ENCODE data around the gene SYNM. TPM values are rescaled to one million over a fixed set of nuclear protein-coding genes. Genes with fewer than 3 reads are reported as not detected.

The SYNM gene
- total RNA-seq, 1 donor from 2014 or later, result 0.02 TPM

DNA sequence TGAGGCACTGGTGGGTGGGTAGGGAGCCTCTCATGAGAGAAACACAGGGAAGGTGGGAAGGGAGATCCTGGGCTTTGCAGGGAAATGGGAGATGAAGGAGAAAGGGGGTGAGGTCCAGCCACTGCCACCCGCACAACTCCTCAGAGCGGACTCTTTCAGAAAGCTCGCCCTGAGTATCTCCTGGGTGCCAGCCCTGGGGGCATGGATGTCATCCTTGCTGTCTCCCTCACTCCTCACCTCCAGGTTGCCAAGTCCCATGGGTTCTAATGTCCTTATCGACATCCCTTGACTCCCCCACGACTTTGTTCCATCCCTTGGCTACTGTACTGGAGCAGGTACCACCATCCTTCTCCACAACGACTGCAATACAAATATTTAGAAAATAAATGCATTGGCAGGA lies 40.9 kb downstream of the SYNM start:
- DNase-seq, result no peak
- Mint-ChIP-seq H3K27ac (no peak overlapping the region), H3K27me3 (no peaks in the 10 kb centered on the region), H3K36me3 (ENCODE audit: low read depth) (no peaks in the 10 kb centered on the region), H3K4me1 (no peaks in the 10 kb centered on the region), H3K4me3 (no peak overlapping the region), H3K9me3 (no peaks in the 10 kb centered on the region)
- CTCF ChIA-PET, result no interaction called here
- TF ChIP-seq, protein P1, sequence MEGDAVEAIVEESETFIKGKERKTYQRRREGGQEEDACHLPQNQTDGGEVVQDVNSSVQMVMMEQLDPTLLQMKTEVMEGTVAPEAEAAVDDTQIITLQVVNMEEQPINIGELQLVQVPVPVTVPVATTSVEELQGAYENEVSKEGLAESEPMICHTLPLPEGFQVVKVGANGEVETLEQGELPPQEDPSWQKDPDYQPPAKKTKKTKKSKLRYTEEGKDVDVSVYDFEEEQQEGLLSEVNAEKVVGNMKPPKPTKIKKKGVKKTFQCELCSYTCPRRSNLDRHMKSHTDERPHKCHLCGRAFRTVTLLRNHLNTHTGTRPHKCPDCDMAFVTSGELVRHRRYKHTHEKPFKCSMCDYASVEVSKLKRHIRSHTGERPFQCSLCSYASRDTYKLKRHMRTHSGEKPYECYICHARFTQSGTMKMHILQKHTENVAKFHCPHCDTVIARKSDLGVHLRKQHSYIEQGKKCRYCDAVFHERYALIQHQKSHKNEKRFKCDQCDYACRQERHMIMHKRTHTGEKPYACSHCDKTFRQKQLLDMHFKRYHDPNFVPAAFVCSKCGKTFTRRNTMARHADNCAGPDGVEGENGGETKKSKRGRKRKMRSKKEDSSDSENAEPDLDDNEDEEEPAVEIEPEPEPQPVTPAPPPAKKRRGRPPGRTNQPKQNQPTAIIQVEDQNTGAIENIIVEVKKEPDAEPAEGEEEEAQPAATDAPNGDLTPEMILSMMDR (IDR thresholded peaks at IDR 0.05), result no peak
- POLR2A ChIA-PET, result no interaction called here
- intact Hi-C loops (cut with micrococcal nuclease), result no loop called here
- ATAC-seq (ENCODE audit: low read depth), result no peak

DNA sequence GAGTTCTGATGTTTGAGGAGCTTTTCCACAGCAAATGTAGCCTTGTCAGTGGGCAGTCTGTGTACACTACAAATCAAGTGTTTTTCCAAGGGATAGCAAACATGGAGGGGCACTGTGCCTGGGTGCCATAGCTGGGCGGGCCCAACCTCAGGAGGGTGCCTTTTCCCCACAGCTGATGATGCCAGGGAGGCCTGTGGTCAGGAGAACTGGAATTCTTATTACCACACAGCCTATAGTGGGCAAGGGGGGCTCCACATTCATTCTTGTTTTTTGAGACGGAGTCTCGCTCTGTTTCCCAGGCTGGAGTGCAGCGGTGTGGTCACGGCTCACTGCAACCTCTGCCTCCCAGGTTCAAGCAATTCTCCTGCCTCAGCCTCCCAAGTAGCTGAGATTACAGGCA lies 41.8 kb downstream of the SYNM start:
- no peaks in the 10 kb centered on the region for H3K36me3 Mint-ChIP-seq (ENCODE audit: low read depth)
- intact Hi-C loops (cut with micrococcal nuclease), result no loop called here
- H3K4me3 Mint-ChIP-seq, result no peak overlapping the region
- TF ChIP-seq, protein P1 (IDR thresholded peaks at IDR 0.05), result no peak
- ATAC-seq (ENCODE audit: low read depth), result no peak
- DNase-seq, result no peak
- CTCF ChIA-PET, result no interaction called here
- H3K9me3 Mint-ChIP-seq, result no peaks in the 10 kb centered on the region
- no peaks in the 10 kb centered on the region for H3K27me3 Mint-ChIP-seq
- POLR2A ChIA-PET, result no interaction called here
- no peaks in the 10 kb centered on the region for H3K4me1 Mint-ChIP-seq
- no peak overlapping the region for H3K27ac Mint-ChIP-seq

DNA sequence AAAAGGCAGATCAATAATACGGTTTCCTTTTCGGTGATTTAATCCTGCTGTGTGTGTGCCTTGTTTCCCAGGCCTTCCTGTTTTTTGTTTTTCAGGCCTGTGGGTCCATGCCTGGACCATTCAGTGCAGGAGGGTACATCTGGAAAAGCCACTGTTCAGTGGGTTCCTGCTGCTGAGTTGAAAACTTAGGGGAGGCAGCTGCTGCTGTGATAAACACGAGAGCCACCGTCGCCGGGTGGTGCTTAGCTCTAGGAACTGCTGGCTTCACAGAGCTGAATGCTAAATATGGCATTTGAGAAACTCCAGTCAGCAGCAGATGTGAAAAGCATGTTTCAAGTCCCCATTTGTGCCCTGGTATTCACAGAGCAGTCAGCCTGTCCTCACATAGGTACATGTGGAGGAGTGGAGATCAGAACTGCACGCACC lies 44.0 kb downstream of the SYNM start:
- H3K36me3 Mint-ChIP-seq (ENCODE audit: low read depth), result no peaks in the 10 kb centered on the region
- no peaks in the 10 kb centered on the region for H3K4me1 Mint-ChIP-seq
- no peaks in the 10 kb centered on the region for H3K9me3 Mint-ChIP-seq
- H3K4me3 Mint-ChIP-seq, result no peak overlapping the region
- intact Hi-C loops (cut with micrococcal nuclease), result no loop called here
- no peak overlapping the region for H3K27ac Mint-ChIP-seq
- ChIA-PET CTCF (no interaction called here), POLR2A (no interaction called here)
- TF ChIP-seq, protein P1 (IDR thresholded peaks at IDR 0.05), result no peak
- DNase-seq, result no peak
- no peak for ATAC-seq (ENCODE audit: low read depth)
- H3K27me3 Mint-ChIP-seq, result no peaks in the 10 kb centered on the region

DNA sequence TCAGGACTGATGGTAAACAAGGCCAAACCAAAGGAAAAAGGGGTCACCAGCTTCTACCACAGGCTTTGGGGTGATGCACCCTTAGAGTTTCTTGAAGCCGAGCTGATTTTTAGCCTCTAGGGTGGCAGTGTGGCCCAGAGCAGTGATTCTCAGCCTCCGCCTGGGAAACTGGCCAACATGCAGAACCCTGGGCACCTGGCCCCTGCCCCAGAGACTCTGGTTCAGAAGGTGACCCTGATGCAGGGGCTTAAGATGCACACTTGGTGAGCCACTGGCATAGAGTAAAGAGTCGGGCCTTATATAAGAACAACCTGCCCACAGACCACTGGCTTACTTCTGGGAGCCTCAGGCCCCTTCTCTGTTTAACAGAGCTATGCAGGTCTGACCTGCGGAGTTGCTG lies 44.5 kb downstream of the SYNM start:
- Mint-ChIP-seq H3K4me1 (no peaks in the 10 kb centered on the region), H3K9me3 (no peaks in the 10 kb centered on the region), H3K4me3 (no peak overlapping the region), H3K27ac (no peak overlapping the region), H3K36me3 (ENCODE audit: low read depth) (no peaks in the 10 kb centered on the region), H3K27me3 (no peaks in the 10 kb centered on the region)
- intact Hi-C loops (cut with micrococcal nuclease), result no loop called here
- DNase-seq, result no peak
- TF ChIP-seq, protein P1 (IDR thresholded peaks at IDR 0.05), result no peak
- ChIA-PET POLR2A (no interaction called here), CTCF (no interaction called here)
- no peak for ATAC-seq (ENCODE audit: low read depth)

DNA sequence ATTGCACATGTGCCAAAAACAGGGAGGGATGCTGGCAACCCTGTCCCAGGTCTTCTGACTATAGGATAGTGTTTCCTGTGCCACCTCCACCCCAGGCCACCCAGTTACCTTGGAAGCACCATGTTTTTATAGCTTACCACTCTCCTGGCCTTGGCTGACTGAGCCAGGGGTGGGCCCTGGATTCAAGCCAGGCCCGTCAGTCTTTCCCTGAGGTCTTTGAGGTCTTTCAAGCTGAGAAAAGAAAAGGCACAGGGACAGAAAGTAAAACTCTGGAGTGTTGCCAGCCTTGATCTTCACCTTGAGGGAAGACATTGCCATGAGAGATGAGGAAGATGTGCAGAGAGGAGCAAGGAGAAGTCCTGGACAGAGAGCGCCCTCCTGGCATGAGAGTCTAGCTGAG lies 46.3 kb downstream of the SYNM start:
- Mint-ChIP-seq H3K27ac (no peak overlapping the region), H3K4me3 (no peak overlapping the region), H3K4me1 (no peaks in the 10 kb centered on the region), H3K9me3 (no peaks in the 10 kb centered on the region), H3K36me3 (ENCODE audit: low read depth) (no peaks in the 10 kb centered on the region), H3K27me3 (no peaks in the 10 kb centered on the region)
- TF ChIP-seq, protein P1 (IDR thresholded peaks at IDR 0.05), result no peak
- DNase-seq (no peak), ATAC-seq (ENCODE audit: low read depth) (no peak)
- POLR2A ChIA-PET, result no interaction called here
- CTCF ChIA-PET, result no interaction called here
- intact Hi-C loops (cut with micrococcal nuclease), result no loop called here
